Gastrocnemius medialis (tissue), 4 donors: Measurements from ENCODE around the gene RANBP10. TPM values are rescaled to one million over a fixed set of nuclear protein-coding genes. Genes with fewer than 3 reads are reported as not detected.

Source experiments
- ATAC-seq, 2 donors: fragments of 150-250 bp; one replicate each; pipeline ENCODE4 v1.9.1; 2016
- DNase-seq, 2 donors: peaks; one replicate each; pipeline ENCODE4 v3.0.0-alpha.2; 2019
- H3K27ac ChIP-seq, 4 donors: fragments of 200-600 bp; sonication (generic); 1 replicate in 1 of 4; 2 replicates in 3 of 4; pipeline ENCODE4 v1.5.1; 2016 to 2018; ENCODE audit warnings: mild to moderate bottlenecking in 2 of 4, moderate library complexity in 1 of 4
- H3K27me3 ChIP-seq, 3 donors: fragments of 200-600 bp; sonication (generic) in 2 of 3; 1 replicate in 1 of 3; 2 replicates in 2 of 3; pipeline versions ENCODE4 v1.5.1 to v1.6.0; 2016 to 2019; ENCODE audit warnings: mild to moderate bottlenecking in 1 of 3, moderate library complexity in 1 of 3
- H3K36me3 ChIP-seq, 2 donors: fragments of 200-600 bp; sonication (generic) in 1 of 2; one replicate each; pipeline ENCODE4 v1.5.1; 2017 to 2018
- H3K4me1 ChIP-seq, 2 donors: fragments of 200-600 bp; sonication (generic) in 1 of 2; one replicate each; pipeline ENCODE4 v1.5.1; 2016 to 2017; ENCODE audit warnings: mild to moderate bottlenecking in 2 of 2
- H3K4me3 ChIP-seq, 4 donors: fragments of 200-600 bp; sonication (generic) in 3 of 4; 1 replicate in 1 of 4; 2 replicates in 3 of 4; pipeline ENCODE4 v1.5.1; 2016 to 2019; ENCODE audit warnings: mild to moderate bottlenecking in 2 of 4
- H3K9me3 ChIP-seq, 3 donors: fragments of 200-600 bp; sonication (generic) in 2 of 3; 1 replicate in 1 of 3; 2 replicates in 2 of 3; pipeline ENCODE4 v1.5.1; 2016 to 2019
- CTCF ChIP-seq, 5 experiments: fragments of 450-650 bp in 3 of 5; fragments of 200-600 bp in 2 of 5; sonication (generic) in 2 of 5; IDR thresholded peaks in 4 of 5; conservative IDR thresholded peaks in 1 of 5; 1 replicate in 4 of 5; 2 replicates in 1 of 5; pipeline ENCODE4 v1.5.1; 2016 to 2019; ENCODE audit warnings: antibody characterized with exemption in 5 of 5, mild to moderate bottlenecking in 3 of 5, moderate library complexity in 3 of 5
- POLR2A ChIP-seq, 2 donors: fragments of 450-650 bp; IDR thresholded peaks; one replicate each; pipeline ENCODE4 v1.6.1; 2017; ENCODE audit warnings: antibody characterized with exemption in 2 of 2, mild to moderate bottlenecking in 2 of 2, moderate library complexity in 2 of 2
- in situ Hi-C, 4 donors: fragments of 200-750 bp; cut with MboI; loops; one replicate each; pipeline versions ENCODE4 v1.15.0 to v1.8.0; 2017; ENCODE audit warnings: low sequenced_read_pairs in 4 of 4
- intact Hi-C: fragments of 100-400 bp; cut with DNase I; formaldehyde crosslinking; loops from one replicate; pipeline ENCODE4 v1.15.1; 2023; ENCODE audit warnings: low total_unique reads
- total RNA-seq, 4 donors: library from RNA; depleted of rRNA; stranded (reverse); fragments of >200 nt; gene quantifications; one replicate each; pipeline versions ENCODE4 v1.1.0 to v1.2.3, GENCODE V29; 2016

RANBP10 gene
- total RNA-seq, 4 donors from 2014 or later, result 12.6 to 46.6 (median 14.8) TPM

GRCh38 chr16:67729636-67730248 is 76.6 kb downstream of the RANBP10 start:
- Histone ChIP-seq H3K27ac (no peak overlapping the region), H3K27me3 (no peaks in the 10 kb centered on the region), H3K4me1 (no peaks in the 10 kb centered on the region), H3K4me3 (no peak overlapping the region), H3K9me3 (no peaks in the 10 kb centered on the region), H3K36me3 (peaks cover 0 to 69% of the 10 kb centered on the region in 2 donors)
- intact Hi-C loops, result no loop called here
- in situ Hi-C loops, result no loop called here
- ATAC-seq (no peak), DNase-seq (no peak)
- TF ChIP-seq CTCF (IDR thresholded peaks at IDR 0.05 in 4 of 5, conservative IDR thresholded peaks at IDR 0.05 in 1 of 5), result no peak
- no peak for TF ChIP-seq POLR2A (IDR thresholded peaks at IDR 0.05)

- in situ Hi-C loops (no loop called here), intact Hi-C loops (no loop called here)
- Histone ChIP-seq H3K4me1 (no peaks in the 10 kb centered on the region), H3K27ac (no peak overlapping the region), H3K4me3 (no peak overlapping the region), H3K27me3 (no peaks in the 10 kb centered on the region), H3K36me3 (peaks cover 0 to 72% of the 10 kb centered on the region in 2 donors), H3K9me3 (no peaks in the 10 kb centered on the region)
- ATAC-seq (no peak), DNase-seq (peak in 1 of 2 donors; percentile 10)
- no peak for TF ChIP-seq POLR2A (IDR thresholded peaks at IDR 0.05)
- no peak for TF ChIP-seq CTCF (IDR thresholded peaks at IDR 0.05 in 4 of 5, conservative IDR thresholded peaks at IDR 0.05 in 1 of 5)
These were observed 78.6 kb downstream of the RANBP10 start for GRCh38 chr16:67727521-67728485.

- ATAC-seq, result peak in 1 of 2 donors; percentile 24
- H3K36me3 ChIP-seq, result peaks cover 0 to 64% of the 10 kb centered on the region in 2 donors
These were observed 80.0 kb downstream of the RANBP10 start for GRCh38 chr16:67726106-67727034.

More at GRCh38 chr16:67726106-67727034, 80.0 kb downstream of the RANBP10 start:
- DNase-seq, result no peak
- H3K9me3 ChIP-seq, result no peaks in the 10 kb centered on the region
- intact Hi-C loops, result no loop called here
- in situ Hi-C loops, result no loop called here
- TF ChIP-seq POLR2A (IDR thresholded peaks at IDR 0.05), result no peak
- no peak for TF ChIP-seq CTCF (IDR thresholded peaks at IDR 0.05 in 4 of 5, conservative IDR thresholded peaks at IDR 0.05 in 1 of 5)
- H3K27ac ChIP-seq, result no peak overlapping the region
- no peaks in the 10 kb centered on the region for H3K4me1 ChIP-seq
- H3K4me3 ChIP-seq, result no peak overlapping the region
- no peaks in the 10 kb centered on the region for H3K27me3 ChIP-seq
